ENCODE data around the gene FDXR. TPM values are rescaled to one million over a fixed set of nuclear protein-coding genes. Genes with fewer than 3 reads are reported as not detected.
A peak's percentile ranks its signal among the peaks of the same experiment; 100 is the strongest.

FDXR gene
- total RNA-seq, 1 experiment from 2014 or later = 39.7 TPM

- Histone ChIP-seq H3K18ac (ENCODE audit: insufficient read length, low read depth, low read length) (no peak overlapping the region), H3K4me1 (ENCODE audit: insufficient read depth, low read length) (0 out of 2 replicates have a peak, but pooled peaks cover 2% of the 10 kb centered on the region), H3K4me2 (ENCODE audit: insufficient read depth, insufficient read length, low read length) (peak overlapping the region; percentile 91), H2BK120ac (ENCODE audit: low read depth, low read length, poor library complexity, severe bottlenecking) (no peak overlapping the region), H4K91ac (ENCODE audit: insufficient read length, low read depth, low read length) (no peak overlapping the region), H3K14ac (ENCODE audit: insufficient read depth, low read length) (no peak overlapping the region), H3K23me2 (ENCODE audit: insufficient read length, low read depth, low read length, poor library complexity, severe bottlenecking) (peaks cover 12% of the 10 kb centered on the region), H2BK12ac (ENCODE audit: insufficient read length, low read depth, low read length) (no peak overlapping the region), H3K23ac (ENCODE audit: insufficient read length, low read depth, low read length) (no peak overlapping the region), H2BK5ac (ENCODE audit: insufficient read length, low read length) (no peak overlapping the region), H3K9me3 (ENCODE audit: control insufficient read depth, low read depth, low read length) (no peaks in the 10 kb centered on the region), H3K79me1 (ENCODE audit: insufficient read depth, low read depth, low read length, poor library complexity, severe bottlenecking) (no peaks in the 10 kb centered on the region), H4K5ac (ENCODE audit: insufficient read length, low read depth, low read length) (no peak overlapping the region), H2AK5ac (ENCODE audit: insufficient read length, low read length) (no peak overlapping the region), H2AFZ (ENCODE audit: low read length) (no peak overlapping the region), H3K27ac (ENCODE audit: insufficient read length, low read depth, low read length) (no peak overlapping the region), H3K79me2 (ENCODE audit: insufficient read depth, low read length) (no peaks in the 10 kb centered on the region), H4K8ac (replicated peaks; ENCODE audit: insufficient read length, low read depth, low read length) (no peak overlapping the region), H3T11ph (ENCODE audit: low read length) (no peak overlapping the region), H4K20me1 (ENCODE audit: control insufficient read depth, insufficient read depth, insufficient read length) (no peaks in the 10 kb centered on the region), H3K9ac (ENCODE audit: extremely low read depth, insufficient read length, low read length) (no peak overlapping the region), H2BK20ac (ENCODE audit: low read depth, low read length, poor library complexity, severe bottlenecking) (no peak overlapping the region), H3K27me3 (ENCODE audit: insufficient read depth, low read length) (no peaks in the 10 kb centered on the region), H3K4ac (ENCODE audit: low read depth, low read length) (no peak overlapping the region), H2BK15ac (ENCODE audit: low read depth, low read length) (no peak overlapping the region), H3K56ac (ENCODE audit: insufficient read length, low read depth, low read length) (no peak overlapping the region)
- DNase-seq = no peak
- Mint-ChIP-seq H3K36me3 (ENCODE audit: insufficient read depth in 1 of 3, low read depth in 3 of 3) (peaks cover 0 to 17% (median 13%) of the 10 kb centered on the region in 3 experiments; a peak in 4 of 7 replicates), H3K9me3 (no peaks in the 10 kb centered on the region), H3K27ac (no peak overlapping the region), H3K4me3 (peak overlapping the region; percentile 85 to 87), H3K27me3 (ENCODE audit: low read depth) (no peaks in the 10 kb centered on the region; the same call in 1 of the 2 replicates), H3K4me1 (peaks cover 26 to 32% of the 10 kb centered on the region in 2 experiments)
- 100% methylated on average over 3 of the region's 11 CpGs for WGBS (ENCODE audit: extremely low coverage, insufficient read length, low lambda C conversion rate)
- no peak for TF ChIP-seq CTCF (conservative IDR thresholded peaks at IDR 0.05)
Observed at GRCh38 chr17:74871356-74872076, 1.3 kb downstream of the FDXR start.

Measured in H9 (cell line).